IMR-90 (cell line): ENCODE measurements around the gene ICAM5. TPM values are rescaled to one million over a fixed set of nuclear protein-coding genes. Genes with fewer than 3 reads are reported as not detected.

ENCODE experiments used
- ATAC-seq: fragments of 200-7000 bp; cut with Tn5 transposase; 2 replicates; pipeline ENCODE4 v1.9.1; 2020; ENCODE audit warnings: low read depth, mild to moderate bottlenecking, moderate library complexity
- BruUV-seq: library from RNA; stranded (reverse); fragments of 400-500 nt; replicated peaks from 2 replicates; lab custom pipeline; 2021; lab: Mats Ljungman, UMichigan
- CTCF ChIA-PET: fragments of 300-600 bp; formaldehyde crosslinking; extraction: SDS; loops from one replicate; lab custom pipeline; 2021; ENCODE audit warnings: antibody characterized with exemption; lab: Yijun Ruan, JAX
- POLR2A ChIA-PET: fragments of 300-600 bp; sonication (Branson Sonifier 250); formaldehyde crosslinking; loops from one replicate; lab custom pipeline; 2022; ENCODE audit warnings: antibody characterized with exemption; ENCODE audit not compliant: unreplicated experiment; lab: Charles Lee
- DNase-seq: peaks from one replicate; pipeline ENCODE4 v3.0.0; 2013
- H2AFZ ChIP-seq: replicated peaks from 2 replicates; pipeline ENCODE3; 2013; ENCODE audit warnings: low read length, mild to moderate bottlenecking; ENCODE audit not compliant: poor library complexity
- H2AK5ac ChIP-seq: 2 replicates; pipeline ENCODE4 v1.6.1; 2013; ENCODE audit warnings: low read depth, low read length, inconsistent platforms
- H2AK9ac ChIP-seq: replicated peaks from 2 replicates; pipeline ENCODE3; 2013; ENCODE audit warnings: mild to moderate bottlenecking, low read depth, low read length, moderate library complexity; ENCODE audit not compliant: poor library complexity
- H2BK120ac ChIP-seq: 2 replicates; pipeline ENCODE4 v1.6.1; 2013; ENCODE audit warnings: low read depth, low read length, inconsistent platforms
- H2BK15ac ChIP-seq: 3 replicates; pipeline ENCODE4 v1.6.1; 2013; ENCODE audit warnings: low read depth, low read length, inconsistent platforms
- H2BK20ac ChIP-seq: 2 replicates; pipeline ENCODE4 v1.6.1; 2013; ENCODE audit warnings: low read depth, mild to moderate bottlenecking, inconsistent platforms, low read length, moderate library complexity
- H2BK5ac ChIP-seq: 2 replicates; pipeline ENCODE4 v1.6.1; 2013; ENCODE audit warnings: mild to moderate bottlenecking, low read depth, low read length, inconsistent platforms; ENCODE audit not compliant: poor library complexity, severe bottlenecking
- H3K14ac ChIP-seq: replicated peaks from 2 replicates; pipeline ENCODE4 v1.6.1; 2013; ENCODE audit warnings: low read depth, low read length, inconsistent platforms
- H3K18ac ChIP-seq: 2 replicates; pipeline ENCODE4 v1.6.1; 2013; ENCODE audit warnings: low read depth, low read length, control low read depth
- H3K23ac ChIP-seq: 2 replicates; pipeline ENCODE4 v1.6.1; 2013; ENCODE audit warnings: low read depth, low read length, inconsistent platforms
- H3K27ac ChIP-seq: 2 replicates; pipeline ENCODE4 v1.5.1; 2013; ENCODE audit warnings: mild to moderate bottlenecking, control low read depth, low read length; ENCODE audit not compliant: insufficient read depth
- H3K27me3 ChIP-seq: 2 replicates; pipeline ENCODE4 v1.6.1; 2013; ENCODE audit warnings: low read length; ENCODE audit not compliant: control insufficient read depth, insufficient read depth
- H3K36me3 ChIP-seq: 2 replicates; pipeline ENCODE4 v1.6.1; 2013; ENCODE audit warnings: low read length, mixed read lengths; ENCODE audit not compliant: control insufficient read depth, insufficient read depth
- H3K4ac ChIP-seq: 2 replicates; pipeline ENCODE4 v1.6.1; 2013; ENCODE audit warnings: low read depth, low read length, inconsistent platforms
- H3K4me1 ChIP-seq: 2 replicates; pipeline ENCODE4 v1.6.1; 2013; ENCODE audit warnings: low read length, mixed read lengths; ENCODE audit not compliant: control insufficient read depth, insufficient read depth
- H3K4me2 ChIP-seq: 2 replicates; pipeline ENCODE4 v1.6.1; 2013; ENCODE audit warnings: low read depth, mild to moderate bottlenecking, control low read depth, low read length, moderate library complexity
- H3K4me3 ChIP-seq: 2 replicates; pipeline ENCODE4 v1.5.1; 2013; ENCODE audit warnings: low read depth, mild to moderate bottlenecking, control low read depth, low read length, moderate library complexity; ENCODE audit not compliant: insufficient read depth
- H3K56ac ChIP-seq: 2 replicates; pipeline ENCODE4 v1.6.1; 2013; ENCODE audit warnings: low read length, inconsistent platforms; ENCODE audit not compliant: insufficient read depth; ENCODE audit errors: extremely low read depth
- H3K79me1 ChIP-seq, 2 experiments: 2 replicates each; pipeline ENCODE4 v1.6.1; 2013; ENCODE audit warnings: low read length in 2 of 2, inconsistent platforms in 1 of 2, low read depth in 1 of 2
- H3K9ac ChIP-seq: 2 replicates; pipeline ENCODE4 v1.6.1; 2013; ENCODE audit warnings: low read depth, low read length, control low read depth
- H3K9me1 ChIP-seq: 2 replicates; pipeline ENCODE4 v1.6.1; 2013; ENCODE audit warnings: low read length, inconsistent platforms; ENCODE audit not compliant: insufficient read depth
- H3K9me3 ChIP-seq: 2 replicates; pipeline ENCODE4 v1.6.1; 2013; ENCODE audit warnings: low read length; ENCODE audit not compliant: control insufficient read depth, insufficient read depth
- H4K20me1 ChIP-seq: 2 replicates; pipeline ENCODE4 v1.6.1; 2013; ENCODE audit warnings: low read length, inconsistent platforms; ENCODE audit not compliant: insufficient read depth
- H4K5ac ChIP-seq: 2 replicates; pipeline ENCODE4 v1.6.1; 2013; ENCODE audit warnings: mild to moderate bottlenecking, low read depth, low read length, control low read depth
- H4K8ac ChIP-seq, 2 experiments: 2 replicates each; pipeline ENCODE4 v1.6.1; 2013; ENCODE audit warnings: low read depth in 2 of 2, low read length in 2 of 2, control low read depth in 1 of 2, inconsistent platforms in 1 of 2
- H4K91ac ChIP-seq: 2 replicates; pipeline ENCODE4 v1.6.1; 2013; ENCODE audit warnings: low read depth, low read length, inconsistent platforms; ENCODE audit not compliant: insufficient read depth
- BHLHE40 ChIP-seq: fragments of 150-350 bp; IDR thresholded peaks from 2 replicates; pipeline ENCODE4 v1.6.1; 2016; ENCODE audit warnings: mild to moderate bottlenecking, low read depth, low read length
- FOS ChIP-seq: fragments of 150-350 bp; IDR thresholded peaks from 2 replicates; pipeline ENCODE4 v1.6.1; 2016; ENCODE audit warnings: low read depth, low read length
- MAFK ChIP-seq: IDR thresholded peaks from 2 replicates; pipeline ENCODE4 v1.6.1; 2012; ENCODE audit warnings: low read depth, low read length, improper control_type of control experiment
- NFE2L2 ChIP-seq: fragments of 150-350 bp; IDR thresholded peaks from 2 replicates; pipeline ENCODE4 v1.6.1; 2016; ENCODE audit warnings: low read depth, mild to moderate bottlenecking, low read length
- POLR2A ChIP-seq: IDR thresholded peaks from 2 replicates; pipeline ENCODE4 v1.6.1; 2012; ENCODE audit warnings: mild to moderate bottlenecking, low read depth, low read length
- RAD21 ChIP-seq: IDR thresholded peaks from 2 replicates; pipeline ENCODE4 v1.6.1; 2012; ENCODE audit warnings: low read length, improper control_type of control experiment
- RFX5 ChIP-seq: IDR thresholded peaks from 2 replicates; pipeline ENCODE4 v1.8.0; 2012; ENCODE audit warnings: low read depth, mild to moderate bottlenecking, low read length, moderate library complexity
- SMC3 ChIP-seq: fragments of 150-350 bp; IDR thresholded peaks from 2 replicates; pipeline ENCODE4 v1.6.1; 2016; ENCODE audit warnings: low read depth, mild to moderate bottlenecking, antibody characterized with exemption, low read length, moderate library complexity
- WGBS, 2 experiments: methylation state at CpG; one replicate each; pipeline versions ENCODE4 v1.1.5 to v1.1.7; 2013; ENCODE audit warnings: missing lambda C conversion rate in 2 of 2; ENCODE audit not compliant: insufficient read length in 1 of 2; ENCODE audit errors: extremely low coverage in 2 of 2; 5-methylcytosine and 5-hydroxymethylcytosine counted together
- dilution Hi-C: fragments of 300-500 bp; cut with HindIII; formaldehyde crosslinking; loops from one replicate; pipeline ENCODE4 v1.14.3; 2018; ENCODE audit warnings: low sequenced_read_pairs; ENCODE audit not compliant: unreplicated experiment
- in situ Hi-C: fragments of 300-500 bp; cut with MboI; formaldehyde crosslinking; loops from 3 replicates; pipeline ENCODE4 v1.14.3; 2019; ENCODE audit warnings: low sequenced_read_pairs, inconsistent platforms, mixed read lengths
- intact Hi-C: fragments of 100-400 bp; cut with micrococcal nuclease; formaldehyde crosslinking; loops from 2 replicates; pipeline ENCODE4 v1.10.0; 2022
- polyA plus RNA-seq, 3 experiments: library from polyadenylated mRNA; depleted of rRNA; stranded (reverse); fragments of >200 nt; gene quantifications; 2 replicates each; pipeline ENCODE4 v1.2.3, GENCODE V29; 2012; ENCODE audit warnings: low replicate concordance in 1 of 3
- total RNA-seq: library from RNA; depleted of rRNA; stranded (reverse); fragments of >200 nt; gene quantifications from 2 replicates; pipeline ENCODE4 v1.2.3, GENCODE V29; 2012
- TF ChIP-seq, protein P1 (sequence below): conservative IDR thresholded peaks from 2 replicates; pipeline ENCODE4 v1.5.1; 2012; ENCODE audit warnings: mild to moderate bottlenecking, low read depth, low read length, improper control_type of control experiment

Gene ICAM5
- total and polyA plus RNA-seq, 2 of the 4 experiments (the other 2 are of a cell fraction): 3.0 to 23.9 TPM

DNA sequence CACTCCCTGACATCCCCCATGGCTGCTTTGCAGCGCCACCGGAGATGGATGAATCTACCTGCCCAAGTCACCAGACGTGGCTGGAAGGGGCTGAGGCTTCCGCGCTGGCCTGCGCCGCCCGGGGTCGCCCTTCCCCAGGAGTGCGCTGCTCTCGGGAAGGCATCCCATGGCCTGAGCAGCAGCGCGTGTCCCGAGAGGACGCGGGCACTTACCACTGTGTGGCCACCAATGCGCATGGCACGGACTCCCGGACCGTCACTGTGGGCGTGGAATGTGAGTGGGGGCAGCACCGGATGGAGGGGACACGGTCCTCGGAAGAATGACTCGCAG is 4.6 kb downstream of the ICAM5 start:
- TF ChIP-seq MAFK: no peak
- no peak for TF ChIP-seq RAD21
- TF ChIP-seq SMC3: no peak
- no peak for TF ChIP-seq POLR2A
- no peak for TF ChIP-seq FOS
- no peak for TF ChIP-seq NFE2L2
- no peak for TF ChIP-seq BHLHE40
- TF ChIP-seq, protein P1, sequence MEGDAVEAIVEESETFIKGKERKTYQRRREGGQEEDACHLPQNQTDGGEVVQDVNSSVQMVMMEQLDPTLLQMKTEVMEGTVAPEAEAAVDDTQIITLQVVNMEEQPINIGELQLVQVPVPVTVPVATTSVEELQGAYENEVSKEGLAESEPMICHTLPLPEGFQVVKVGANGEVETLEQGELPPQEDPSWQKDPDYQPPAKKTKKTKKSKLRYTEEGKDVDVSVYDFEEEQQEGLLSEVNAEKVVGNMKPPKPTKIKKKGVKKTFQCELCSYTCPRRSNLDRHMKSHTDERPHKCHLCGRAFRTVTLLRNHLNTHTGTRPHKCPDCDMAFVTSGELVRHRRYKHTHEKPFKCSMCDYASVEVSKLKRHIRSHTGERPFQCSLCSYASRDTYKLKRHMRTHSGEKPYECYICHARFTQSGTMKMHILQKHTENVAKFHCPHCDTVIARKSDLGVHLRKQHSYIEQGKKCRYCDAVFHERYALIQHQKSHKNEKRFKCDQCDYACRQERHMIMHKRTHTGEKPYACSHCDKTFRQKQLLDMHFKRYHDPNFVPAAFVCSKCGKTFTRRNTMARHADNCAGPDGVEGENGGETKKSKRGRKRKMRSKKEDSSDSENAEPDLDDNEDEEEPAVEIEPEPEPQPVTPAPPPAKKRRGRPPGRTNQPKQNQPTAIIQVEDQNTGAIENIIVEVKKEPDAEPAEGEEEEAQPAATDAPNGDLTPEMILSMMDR: no peak
- no peak for TF ChIP-seq RFX5
- POLR2A ChIA-PET: no interaction called here
- Histone ChIP-seq H3K18ac (no peak overlapping the region), H3K23ac (no peak overlapping the region), H4K91ac (no peak overlapping the region), H3K4me1 (peaks cover 11% of the 10 kb centered on the region), H2AK5ac (no peak overlapping the region), H2AK9ac (no peak overlapping the region), H3K14ac (no peak overlapping the region), H2BK5ac (no peak overlapping the region), H3K4me3 (no peak overlapping the region), H4K8ac (no peak overlapping the region), H2BK20ac (no peak overlapping the region), H3K9me3 (no peaks in the 10 kb centered on the region), H3K36me3 (peaks cover 14% of the 10 kb centered on the region; the same call in 1 of the 2 replicates), H2BK120ac (no peak overlapping the region), H2AFZ (no peak overlapping the region), H2BK15ac (no peak overlapping the region), H3K4me2 (no peak overlapping the region), H4K20me1 (peaks cover 6% of the 10 kb centered on the region), H3K27ac (no peak overlapping the region), H3K9ac (no peak overlapping the region), H4K5ac (no peak overlapping the region), H3K79me1 (peaks cover 0 to 4% of the 10 kb centered on the region in 2 experiments; a peak in 1 of 4 replicates), H3K9me1 (no peaks in the 10 kb centered on the region), H3K27me3 (no peaks in the 10 kb centered on the region; the same call in 1 of the 2 replicates), H3K56ac (no peak overlapping the region), H3K4ac (no peak overlapping the region)
- CTCF ChIA-PET: no interaction called here
- intact Hi-C loops (no loop called here), dilution Hi-C loops (no loop called here), in situ Hi-C loops (no loop called here)
- 68% methylated on average over 12 of the region's 25 CpGs; no CpG with 5 or more reads in 1 of the 2 experiments for WGBS, 2 experiments
- DNase-seq (no peak), ATAC-seq (no peak)
- no TSS peak for BruUV-seq
